H1 (cell line): ENCODE results near the gene XPO6. TPM values are rescaled to one million over a fixed set of nuclear protein-coding genes. Genes with fewer than 3 reads are reported as not detected.
A peak's percentile ranks its signal among the peaks of the same experiment; 100 is the strongest.

Experiments
- CTCF ChIA-PET: fragments of 300-600 bp; sonication (Branson Sonifier 250); formaldehyde crosslinking; loops from one replicate; lab custom pipeline; 2021; ENCODE audit not compliant: partially characterized antibody; lab: Charles Lee
- POLR2A ChIA-PET: fragments of 300-600 bp; sonication (Branson Sonifier 250); formaldehyde crosslinking; loops from one replicate; lab custom pipeline; 2021; ENCODE audit warnings: inconsistent platforms; ENCODE audit not compliant: partially characterized antibody; lab: Charles Lee
- DNase-seq, 2 experiments: peaks; one replicate each; pipeline versions ENCODE4 v3.0.0 to v3.0.0-alpha.2; 2010 to 2022; ENCODE audit warnings: low spot score in 2 of 2, low read depth in 1 of 2, mixed read lengths in 1 of 2
- FAIRE-seq: peaks from 2 replicates; lab custom pipeline; 2011; peaks lifted over from hg19 to GRCh38; lab: Jason Lieb, UNC
- H2AFZ ChIP-seq: 2 replicates; pipeline ENCODE4 v1.8.1; 2012; ENCODE audit warnings: low read length, inconsistent platforms
- H2AK5ac ChIP-seq: 2 replicates; pipeline ENCODE4 v1.6.1; 2013; ENCODE audit warnings: low read depth, low read length
- H2BK120ac ChIP-seq: replicated peaks from 2 replicates; pipeline ENCODE3; 2013; ENCODE audit warnings: low read depth, low read length, inconsistent platforms
- H2BK12ac ChIP-seq: 2 replicates; pipeline ENCODE4 v1.6.1; 2013; ENCODE audit warnings: low read depth, low read length
- H2BK15ac ChIP-seq: 2 replicates; pipeline ENCODE4 v1.6.1; 2013; ENCODE audit warnings: low read length
- H2BK20ac ChIP-seq: 2 replicates; pipeline ENCODE4 v1.6.1; 2013; ENCODE audit warnings: low read length
- H2BK5ac ChIP-seq: 2 replicates; pipeline ENCODE4 v1.6.1; 2013; ENCODE audit warnings: low read depth, low read length
- H3K14ac ChIP-seq: 2 replicates; pipeline ENCODE4 v1.6.1; 2013; ENCODE audit warnings: inconsistent platforms; ENCODE audit not compliant: insufficient read length
- H3K18ac ChIP-seq: 2 replicates; pipeline ENCODE4 v1.6.1; 2013; ENCODE audit warnings: low read length; ENCODE audit errors: extremely low read depth
- H3K23ac ChIP-seq: 2 replicates; pipeline ENCODE4 v1.6.1; 2013; ENCODE audit warnings: inconsistent platforms; ENCODE audit not compliant: insufficient read length
- H3K23me2 ChIP-seq: 2 replicates; pipeline ENCODE4 v1.6.1; 2013; ENCODE audit warnings: low read depth, low read length
- H3K27ac ChIP-seq: 2 replicates; pipeline ENCODE4 v1.6.1; 2011; ENCODE audit warnings: low read depth, low read length, inconsistent platforms
- H3K27me3 ChIP-seq, 4 experiments: replicated peaks in 1 of 4; 1 replicate in 1 of 4; 2 replicates in 3 of 4; pipeline versions ENCODE4 v1.6.1 to v1.8.1; 2011 to 2013; ENCODE audit warnings: low read length in 3 of 4, mild to moderate bottlenecking in 3 of 4, inconsistent platforms in 2 of 4, mixed read lengths in 2 of 4, moderate library complexity in 1 of 4; ENCODE audit not compliant: control insufficient read depth in 3 of 4, insufficient read depth in 3 of 4; ENCODE audit errors: extremely low read depth in 1 of 4
- H3K36me3 ChIP-seq, 4 experiments: 2 replicates each; pipeline versions ENCODE4 v1.6.1 to v1.8.1; 2011 to 2013; ENCODE audit warnings: mild to moderate bottlenecking in 4 of 4, low read length in 3 of 4, moderate library complexity in 2 of 4, control low read depth in 1 of 4, inconsistent platforms in 1 of 4; ENCODE audit not compliant: insufficient read depth in 4 of 4, control insufficient read depth in 2 of 4
- H3K4ac ChIP-seq: replicated peaks from 2 replicates; pipeline ENCODE3; 2013; ENCODE audit warnings: low read length, low read depth, mixed read lengths, inconsistent platforms; ENCODE audit not compliant: insufficient read length
- H3K4me1 ChIP-seq, 4 experiments: replicated peaks in 1 of 4; 1 replicate in 1 of 4; 2 replicates in 3 of 4; pipeline versions ENCODE4 v1.6.1 to v1.8.1; 2011 to 2013; ENCODE audit warnings: low read length in 3 of 4, inconsistent platforms in 2 of 4, mixed read lengths in 1 of 4; ENCODE audit not compliant: insufficient read depth in 4 of 4, control insufficient read depth in 3 of 4
- H3K4me2 ChIP-seq, 2 experiments: 2 replicates each; pipeline versions ENCODE4 v1.6.1 to v1.8.1; 2011 to 2013; ENCODE audit warnings: low read depth in 2 of 2, low read length in 2 of 2, control low read depth in 1 of 2, inconsistent platforms in 1 of 2, mild to moderate bottlenecking in 1 of 2; ENCODE audit not compliant: insufficient read depth in 1 of 2
- H3K4me3 ChIP-seq, 4 experiments: fragments of 200-600, 300-600 bp in 1 of 4; sonication (generic), shearing (Covaris generic), sonication (Bioruptor Twin) in 1 of 4; 2 replicates each; pipeline versions ENCODE4 v1.5.1 to v1.8.1; 2011 to 2016; ENCODE audit warnings: low read length in 4 of 4, low read depth in 3 of 4, control low read depth in 2 of 4, inconsistent platforms in 2 of 4, mild to moderate bottlenecking in 2 of 4, mixed read lengths in 1 of 4, moderate library complexity in 1 of 4; ENCODE audit not compliant: insufficient read depth in 2 of 4; ENCODE audit errors: extremely low read depth in 1 of 4
- H3K56ac ChIP-seq: replicated peaks from 2 replicates; pipeline ENCODE3; 2013; ENCODE audit warnings: low read depth, mild to moderate bottlenecking, mixed read lengths, low read length, inconsistent platforms; ENCODE audit not compliant: insufficient read length
- H3K79me1 ChIP-seq: 2 replicates; pipeline ENCODE4 v1.6.1; 2013; ENCODE audit warnings: low read depth, low read length, control low read depth
- H3K79me2 ChIP-seq, 2 experiments: 2 replicates each; pipeline versions ENCODE4 v1.6.1 to v1.8.1; 2012 to 2013; ENCODE audit warnings: low read length in 2 of 2, mild to moderate bottlenecking in 2 of 2, inconsistent platforms in 1 of 2; ENCODE audit not compliant: insufficient read depth in 2 of 2, control insufficient read depth in 1 of 2
- H3K9ac ChIP-seq, 4 experiments: replicated peaks in 1 of 4; 1 replicate in 1 of 4; 2 replicates in 3 of 4; pipeline versions ENCODE4 v1.6.1 to v1.8.1; 2011 to 2013; ENCODE audit warnings: low read depth in 3 of 4, low read length in 3 of 4, control low read depth in 2 of 4, mild to moderate bottlenecking in 2 of 4, moderate library complexity in 2 of 4, inconsistent platforms in 1 of 4; ENCODE audit errors: extremely low read depth in 1 of 4
- H3K9me3 ChIP-seq, 2 experiments: 2 replicates each; pipeline versions ENCODE4 v1.6.1 to v1.8.1; 2012 to 2013; ENCODE audit warnings: mild to moderate bottlenecking in 2 of 2, moderate library complexity in 2 of 2, control low read depth in 1 of 2, inconsistent platforms in 1 of 2, low read depth in 1 of 2, low read length in 1 of 2, mixed read lengths in 1 of 2; ENCODE audit not compliant: insufficient read depth in 2 of 2
- H4K20me1 ChIP-seq, 2 experiments: replicated peaks in 1 of 2; 2 replicates each; pipeline versions ENCODE3 to v1.8.1; 2011 to 2013; ENCODE audit warnings: inconsistent platforms in 2 of 2, low read length in 2 of 2, mild to moderate bottlenecking in 1 of 2; ENCODE audit not compliant: insufficient read depth in 2 of 2, control insufficient read depth in 1 of 2
- H4K5ac ChIP-seq: 2 replicates; pipeline ENCODE4 v1.6.1; 2013; ENCODE audit warnings: low read length, low read depth, mixed read lengths, inconsistent platforms; ENCODE audit not compliant: insufficient read length
- H4K8ac ChIP-seq: 2 replicates; pipeline ENCODE4 v1.8.0; 2013; ENCODE audit warnings: mild to moderate bottlenecking, moderate library complexity, low read length, inconsistent platforms; ENCODE audit not compliant: insufficient read depth; ENCODE audit errors: extremely low read depth
- H4K91ac ChIP-seq: replicated peaks from 2 replicates; pipeline ENCODE3; 2013; ENCODE audit warnings: low read length, mixed read lengths, inconsistent platforms; ENCODE audit not compliant: insufficient read length
- CTBP2 ChIP-seq: IDR thresholded peaks from 2 replicates; pipeline ENCODE4 v1.7.0; 2011; ENCODE audit warnings: borderline replicate concordance, mild to moderate bottlenecking, moderate library complexity, mixed read lengths, low read length; ENCODE audit not compliant: insufficient read depth, insufficient read length
- WGBS, 2 experiments: shearing (Covaris generic) in 1 of 2; methylation state at CpG; one replicate each; pipeline versions ENCODE4 v1.1.6 to v1.1.7; 2013 to 2015; ENCODE audit warnings: low lambda C conversion rate in 2 of 2, mixed read lengths in 2 of 2, inconsistent platforms in 1 of 2, low coverage in 1 of 2, missing lambda C conversion rate in 1 of 2; ENCODE audit not compliant: insufficient replicate concordance in 2 of 2, insufficient coverage in 1 of 2, insufficient read length in 1 of 2; ENCODE audit errors: extremely low coverage in 1 of 2, missing lambda C conversion rate in 1 of 2; 5-methylcytosine and 5-hydroxymethylcytosine counted together
- polyA plus RNA-seq, 7 experiments: library from polyadenylated mRNA; depleted of rRNA in 3 of 7; stranded (reverse) in 5 of 7; unstranded in 2 of 7; fragments of >200 nt in 5 of 7; fragments of 200-250 nt in 2 of 7; gene quantifications; 1 replicate in 5 of 7; 2 replicates in 1 of 7; 4 replicates in 1 of 7; pipeline versions ENCODE4 v1.2.1 to v1.2.3, GENCODE V29; 2011 to 2013; ENCODE audit warnings: missing spikeins in 2 of 7, mixed read lengths in 2 of 7
- total RNA-seq: library from RNA; stranded (reverse); fragmentation: NEBNext Ultra II Directional; extraction: Animal tissue kit (Norgen Biotek cat#: 25700); gene quantifications from 2 replicates; pipeline ENCODE4 v1.2.1, GENCODE V29; 2021
- TF ChIP-seq, protein P1 (sequence below): IDR thresholded peaks from 2 replicates; pipeline ENCODE4 v1.6.1; 2012; ENCODE audit warnings: inconsistent platforms
- TF ChIP-seq, protein P2 (sequence below): IDR thresholded peaks from 2 replicates; pipeline ENCODE4 v1.6.1; 2012; ENCODE audit warnings: inconsistent platforms

Gene XPO6
- total and polyA plus RNA-seq, 2 of the 8 experiments (the other 6 are each of a cell fraction or from before 2014, with no cell fraction given) = 152 to 254 TPM

DNA sequence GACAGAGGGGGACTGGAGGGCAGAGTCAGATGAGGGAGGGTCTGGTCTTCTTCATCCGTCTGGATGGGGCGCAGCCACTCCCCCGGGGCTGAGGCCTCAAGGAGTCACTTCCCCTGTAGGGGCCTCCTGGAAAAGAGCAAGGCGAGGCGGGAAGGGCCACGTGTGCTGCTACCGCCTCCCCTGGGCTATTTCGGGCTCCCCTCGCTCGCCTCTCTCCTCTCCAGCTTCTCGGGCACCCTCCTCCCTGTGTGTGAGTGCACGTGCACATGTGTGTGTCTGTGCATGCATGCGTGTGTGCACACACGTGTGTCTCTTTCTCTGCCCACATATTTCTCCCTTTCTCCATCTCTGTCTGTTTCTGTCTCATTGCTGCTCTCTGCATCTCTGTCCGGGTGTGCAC lies 158.3 kb downstream of the XPO6 start:
- no peak overlapping the region for H3K4me3 ChIP-seq
- ChIA-PET CTCF (interaction anchor here (1.2 to 2.2 kb wide), 2 partner anchors 17 to 81 kb away, joined by 3 to 13 read pairs; no protein-coding TSS in a partner anchor), POLR2A (no interaction called here)
- H3K4me1 ChIP-seq = peaks cover 0 to 4% (median 0%) of the 10 kb centered on the region in 4 experiments; a peak in 1 of 7 replicates
- H3K4me2 ChIP-seq = no peak overlapping the region
- H4K5ac ChIP-seq = no peak overlapping the region
- H3K9me3 ChIP-seq = no peaks in the 10 kb centered on the region
- no peaks in the 10 kb centered on the region for H3K79me1 ChIP-seq
- 78% methylated on average over 14 of the region's 15 CpGs; no CpG with 5 or more reads in 1 of the 2 experiments for WGBS, 2 experiments
- 0 out of 2 replicates have a peak overlapping the region, but pooled peaks have one; percentile 72 for H2BK20ac ChIP-seq
- H3K27me3 ChIP-seq = no peaks in the 10 kb centered on the region; a peak in 3 of 7 replicates
- no peak overlapping the region for H4K91ac ChIP-seq
- H2BK120ac ChIP-seq = no peak overlapping the region
- no peaks in the 10 kb centered on the region for H3K23me2 ChIP-seq
- H3K79me2 ChIP-seq = no peaks in the 10 kb centered on the region
- no peaks in the 10 kb centered on the region for H4K20me1 ChIP-seq
- no peak overlapping the region for H3K18ac ChIP-seq
- no peak overlapping the region for H3K56ac ChIP-seq
- no peak overlapping the region for H2BK5ac ChIP-seq
- no peak overlapping the region for H3K9ac ChIP-seq
- no peak overlapping the region for H4K8ac ChIP-seq
- no peaks in the 10 kb centered on the region for H3K36me3 ChIP-seq
- H2BK12ac ChIP-seq = no peak overlapping the region
- H2AFZ ChIP-seq = no peak overlapping the region
- FAIRE-seq = no peak
- DNase-seq = no peak
- H3K4ac ChIP-seq = no peak overlapping the region
- no peak overlapping the region for H2BK15ac ChIP-seq
- TF ChIP-seq, protein P1, sequence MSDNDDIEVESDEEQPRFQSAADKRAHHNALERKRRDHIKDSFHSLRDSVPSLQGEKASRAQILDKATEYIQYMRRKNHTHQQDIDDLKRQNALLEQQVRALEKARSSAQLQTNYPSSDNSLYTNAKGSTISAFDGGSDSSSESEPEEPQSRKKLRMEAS = peak; percentile 41
- no peak for TF ChIP-seq CTBP2
- TF ChIP-seq, protein P2, sequence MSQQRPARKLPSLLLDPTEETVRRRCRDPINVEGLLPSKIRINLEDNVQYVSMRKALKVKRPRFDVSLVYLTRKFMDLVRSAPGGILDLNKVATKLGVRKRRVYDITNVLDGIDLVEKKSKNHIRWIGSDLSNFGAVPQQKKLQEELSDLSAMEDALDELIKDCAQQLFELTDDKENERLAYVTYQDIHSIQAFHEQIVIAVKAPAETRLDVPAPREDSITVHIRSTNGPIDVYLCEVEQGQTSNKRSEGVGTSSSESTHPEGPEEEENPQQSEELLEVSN = peak; percentile 72; the same call in 1 of the 2 replicates
- H3K23ac ChIP-seq = no peak overlapping the region
- no peak overlapping the region for H3K14ac ChIP-seq
- 0 out of 2 replicates have a peak overlapping the region, but pooled peaks have one; percentile 13 for H2AK5ac ChIP-seq
- no peak overlapping the region for H3K27ac ChIP-seq
